GM18507 (cell line): ENCODE results near the gene TBC1D19.
"Not testable (repeated sequence)": the region's sequence is repeated elsewhere in the genome, so short reads cannot be mapped to it uniquely, and the experiment has no call there.

Experiments used
- DNase-seq: peaks from one replicate; pipeline ENCODE4 v3.0.0; 2011; ENCODE audit warnings: low read depth; ENCODE audit not compliant: insufficient read length; ENCODE audit errors: extremely low spot score
- FAIRE-seq: peaks from 2 replicates; lab custom pipeline; 2011; peaks lifted over from hg19 to GRCh38; lab: Jason Lieb, UNC

TBC1D19 gene

GRCh38 chr4:26663888-26664287 lies 80.0 kb downstream of the TBC1D19 start:
- FAIRE-seq = no peak
- no peak for DNase-seq

- DNase-seq (no peak), FAIRE-seq (no peak)
These were observed 87.1 kb downstream of the TBC1D19 start for GRCh38 chr4:26670903-26671537.

GRCh38 chr4:26679040-26679695 lies 95.3 kb downstream of the TBC1D19 start:
- FAIRE-seq = not testable (repeated sequence)

GRCh38 chr4:26682436-26682835 lies 98.6 kb downstream of the TBC1D19 start:
- DNase-seq (no peak), FAIRE-seq (no peak)

More at GRCh38 chr4:26679040-26679695, 95.3 kb downstream of the TBC1D19 start:
- DNase-seq = not testable (repeated sequence)

- DNase-seq (no peak), FAIRE-seq (no peak)
These were observed 101.4 kb downstream of the TBC1D19 start for GRCh38 chr4:26685250-26685649.

GRCh38 chr4:26687728-26688127 lies 103.8 kb downstream of the TBC1D19 start:
- FAIRE-seq (no peak), DNase-seq (no peak)

GRCh38 chr4:26690506-26690905 lies 106.6 kb downstream of the TBC1D19 start:
- FAIRE-seq (no peak), DNase-seq (no peak)

GRCh38 chr4:26692014-26692726 lies 108.3 kb downstream of the TBC1D19 start:
- DNase-seq (no peak), FAIRE-seq (no peak)

- FAIRE-seq, DNase-seq: not testable (repeated sequence)
These were observed 110.2 kb downstream of the TBC1D19 start for GRCh38 chr4:26694131-26694530.

- no peak for FAIRE-seq
These were observed 116.2 kb downstream of the TBC1D19 start for GRCh38 chr4:26700110-26700509.

GRCh38 chr4:26701095-26701494 lies 117.2 kb downstream of the TBC1D19 start:
- DNase-seq = no peak
- no peak for FAIRE-seq

More at GRCh38 chr4:26700110-26700509, 116.2 kb downstream of the TBC1D19 start:
- DNase-seq = no peak

- no peak for FAIRE-seq
- DNase-seq = no peak
These were observed 117.9 kb downstream of the TBC1D19 start for GRCh38 chr4:26701786-26702227.

- no peak for FAIRE-seq
- DNase-seq = no peak
These were observed 123.5 kb downstream of the TBC1D19 start for GRCh38 chr4:26707342-26707741.

GRCh38 chr4:26709246-26709645 lies 125.4 kb downstream of the TBC1D19 start:
- DNase-seq = no peak
- FAIRE-seq = no peak

- FAIRE-seq (no peak), DNase-seq (no peak)
These were observed 129.8 kb downstream of the TBC1D19 start for GRCh38 chr4:26713563-26714151.

GRCh38 chr4:26715636-26716242 lies 131.9 kb downstream of the TBC1D19 start:
- DNase-seq = no peak

GRCh38 chr4:26717332-26717731 lies 133.4 kb downstream of the TBC1D19 start:
- DNase-seq (no peak), FAIRE-seq (no peak)

More at GRCh38 chr4:26715636-26716242, 131.9 kb downstream of the TBC1D19 start:
- FAIRE-seq = no peak

GRCh38 chr4:26719954-26720552 lies 136.2 kb downstream of the TBC1D19 start:
- FAIRE-seq (no peak), DNase-seq (no peak)

GRCh38 chr4:26721685-26722084 lies 137.8 kb downstream of the TBC1D19 start:
- FAIRE-seq = no peak

More at GRCh38 chr4:26721685-26722084, 137.8 kb downstream of the TBC1D19 start:
- DNase-seq = no peak
